SK-N-DZ (cell line): ENCODE data around the gene GNAL.
A peak's percentile ranks its signal among the peaks of the same experiment; 100 is the strongest.

Source experiments
- DNase-seq: peaks from one replicate; pipeline ENCODE4 v3.0.0-alpha.2; 2015; ENCODE audit warnings: low spot score

The GNAL gene

GRCh38 chr18:11724781-11725180 lies 35.7 kb downstream of the GNAL start:
- no peak for DNase-seq

GRCh38 chr18:11726556-11726955 lies 37.5 kb downstream of the GNAL start:
- no peak for DNase-seq

- no peak for DNase-seq
Measured at GRCh38 chr18:11728249-11728648, 39.2 kb downstream of the GNAL start.

GRCh38 chr18:11729556-11729955 lies 40.5 kb downstream of the GNAL start:
- DNase-seq = no peak

GRCh38 chr18:11733031-11733430 lies 44.0 kb downstream of the GNAL start:
- DNase-seq = peak; percentile 44

- no peak for DNase-seq
Measured at GRCh38 chr18:11736656-11737055, 47.6 kb downstream of the GNAL start.

GRCh38 chr18:11739893-11740292 lies 50.8 kb downstream of the GNAL start:
- no peak for DNase-seq

GRCh38 chr18:11740461-11740860 lies 51.4 kb downstream of the GNAL start:
- DNase-seq = no peak

- peak; percentile 13 for DNase-seq
Measured at GRCh38 chr18:11741505-11742145, 52.6 kb downstream of the GNAL start.

GRCh38 chr18:11745521-11745920 lies 56.5 kb downstream of the GNAL start:
- DNase-seq = no peak

GRCh38 chr18:11747286-11747685 lies 58.2 kb downstream of the GNAL start:
- DNase-seq = no peak

- no peak for DNase-seq
Measured at GRCh38 chr18:11747731-11748130, 58.7 kb downstream of the GNAL start.

GRCh38 chr18:11749305-11749704 lies 60.2 kb downstream of the GNAL start:
- no peak for DNase-seq

- DNase-seq = no peak
Measured at GRCh38 chr18:11750171-11750570, 61.1 kb downstream of the GNAL start.

- DNase-seq = no peak
Measured at GRCh38 chr18:11750581-11751310, 61.7 kb downstream of the GNAL start.

- DNase-seq = no peak
Measured at GRCh38 chr18:11751341-11752115, 62.5 kb downstream of the GNAL start.

GRCh38 chr18:11752116-11752911 lies 63.2 kb downstream of the GNAL start:
- DNase-seq = no peak

GRCh38 chr18:11754979-11755378 lies 65.9 kb downstream of the GNAL start:
- DNase-seq = no peak

- DNase-seq = no peak
Measured at GRCh38 chr18:11757084-11757590, 68.1 kb downstream of the GNAL start.

GRCh38 chr18:11759456-11759855 lies 70.4 kb downstream of the GNAL start:
- DNase-seq = no peak

GRCh38 chr18:11760498-11761167 lies 71.6 kb downstream of the GNAL start:
- DNase-seq = no peak
